Cardiac septum (tissue), 1 donor: ENCODE measurements around the gene FCGR3B. TPM values are rescaled to one million over a fixed set of nuclear protein-coding genes. Genes with fewer than 3 reads are reported as not detected.
"Not testable (repeated sequence)": the region's sequence is repeated elsewhere in the genome, so short reads cannot be mapped to it uniquely, and the experiment has no call there.

ENCODE experiments used
- DNase-seq: peaks from one replicate; pipeline ENCODE4 v3.0.0-alpha.2; 2020; ENCODE audit warnings: low spot score
- intact Hi-C: fragments of 100-400 bp; cut with DNase I; formaldehyde crosslinking; loops from one replicate; pipeline ENCODE4 v1.14.0; 2022
- total RNA-seq: library from RNA; stranded (reverse); fragmentation: NEBNext Ultra II Directional; extraction: Animal tissue kit (Norgen Biotek cat#: 25700); gene quantifications from one replicate; pipeline ENCODE4 v1.2.1, GENCODE V29; 2021
- donor health status: DM: no; HTN: no; CAD: no.

Gene FCGR3B
- total RNA-seq, 1 donor from 2014 or later: 8.4 TPM

DNA sequence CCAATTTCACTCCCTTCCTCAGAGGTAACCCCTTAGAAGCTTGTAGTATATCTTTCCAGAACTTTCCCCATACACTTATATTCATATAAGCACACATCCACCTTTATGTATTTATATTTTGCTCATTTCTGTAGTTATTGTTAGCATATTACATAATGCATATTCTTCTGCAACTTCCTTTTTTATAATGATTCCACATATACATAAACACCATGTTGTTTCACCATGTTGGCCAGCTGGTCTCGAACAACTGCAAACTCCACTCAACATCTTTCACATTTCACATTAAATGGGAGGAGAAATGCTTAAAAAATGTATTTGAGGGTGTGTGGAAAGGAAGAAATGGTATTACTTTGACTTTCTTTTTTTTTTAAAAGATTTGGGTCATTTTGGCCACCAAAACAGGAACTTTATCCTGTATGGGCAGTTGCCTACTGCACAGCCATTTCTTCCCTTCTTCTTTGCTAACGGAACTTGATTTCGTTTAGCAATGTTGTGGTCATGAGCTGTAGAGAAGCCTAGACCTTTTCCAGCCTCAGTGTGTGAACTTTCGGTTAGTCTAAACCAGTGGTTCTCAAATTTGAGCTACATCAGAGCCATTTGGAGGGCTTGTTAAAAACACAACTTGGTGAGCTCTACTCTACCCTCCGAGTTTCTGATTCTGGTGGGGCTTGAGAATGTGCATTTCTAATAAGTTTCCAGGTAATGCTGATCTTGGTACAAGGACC is 12.7 kb upstream of the FCGR3B start:
- intact Hi-C loops, DNase-seq: not testable (repeated sequence)

DNA sequence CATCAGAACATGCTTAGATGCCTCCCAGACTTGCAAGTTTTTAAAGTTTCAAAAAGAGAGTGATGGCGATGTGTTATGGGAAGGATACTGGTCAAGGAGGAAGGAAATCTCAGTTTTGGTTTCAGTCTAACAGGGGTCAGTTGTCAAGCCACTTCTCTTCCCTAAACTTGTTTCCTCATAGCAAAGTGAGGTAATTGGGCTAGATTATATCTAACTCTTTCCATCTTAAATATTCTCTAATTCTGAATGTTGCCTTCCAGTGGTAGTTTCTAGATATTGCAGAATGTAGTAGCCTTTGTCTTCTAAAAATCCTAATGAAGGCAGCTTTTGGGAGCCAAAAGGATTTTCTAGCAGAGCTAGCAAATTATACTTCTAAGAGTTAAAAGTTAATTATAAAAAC is 11.7 kb upstream of the FCGR3B start:
- intact Hi-C loops: not testable (repeated sequence)

DNA sequence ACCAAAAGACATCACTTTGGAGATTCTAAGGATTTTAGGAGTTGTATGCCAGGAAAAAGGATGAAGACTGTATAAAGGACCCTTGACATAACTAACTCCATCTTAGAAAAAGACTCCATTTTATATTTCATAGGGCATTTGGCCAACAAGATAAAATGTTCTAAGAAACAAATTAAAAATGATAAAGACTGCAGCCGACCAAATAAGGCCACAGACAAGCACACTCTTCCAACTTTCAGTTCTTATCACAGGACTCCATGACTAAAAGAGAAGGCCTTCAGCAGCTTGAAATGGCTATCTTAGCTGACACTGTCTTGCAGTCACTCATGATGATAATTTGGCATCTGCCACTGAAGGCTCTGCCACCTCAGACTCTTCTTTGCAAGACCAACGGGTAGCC is 8.2 kb upstream of the FCGR3B start:
- intact Hi-C loops: not testable (repeated sequence)

More for the DNA sequence above, 11.7 kb upstream of the FCGR3B start:
- not testable (repeated sequence) for DNase-seq

DNA sequence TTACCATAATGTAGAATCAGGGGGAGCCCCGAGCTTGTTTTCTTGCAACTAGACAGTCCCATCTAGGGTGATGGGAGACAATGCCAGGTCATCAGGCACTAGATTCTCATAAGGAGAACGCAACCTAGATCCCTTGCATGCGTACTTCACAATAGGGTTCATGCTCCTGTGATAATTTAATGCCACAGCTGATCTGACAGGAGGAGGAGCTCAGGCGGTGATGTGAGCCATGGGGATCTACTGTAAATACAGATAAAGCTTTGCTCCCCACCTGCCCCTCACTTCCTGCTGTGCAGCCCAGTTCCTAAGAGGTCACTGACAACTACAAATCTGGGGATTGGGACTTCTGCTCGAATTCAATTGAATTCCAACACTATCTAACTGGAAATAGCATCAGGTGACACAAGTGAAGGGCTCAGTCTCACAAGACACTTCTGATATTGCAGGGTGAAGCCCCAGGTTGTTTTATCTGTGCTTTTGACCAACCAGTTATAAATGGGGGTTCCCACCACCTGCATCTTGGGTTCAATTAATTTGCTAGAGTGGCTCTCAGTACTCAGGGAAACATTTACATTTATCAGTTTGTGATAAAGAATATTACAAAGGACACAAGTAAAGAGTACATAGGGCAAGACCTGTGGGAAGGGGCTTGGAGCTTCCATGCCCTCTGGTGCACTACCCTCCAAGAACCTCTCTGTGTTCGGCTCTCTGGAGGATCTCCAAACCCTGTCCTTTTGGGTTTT is 7.4 kb upstream of the FCGR3B start:
- DNase-seq, intact Hi-C loops: not testable (repeated sequence)

More for the DNA sequence above, 8.2 kb upstream of the FCGR3B start:
- DNase-seq: not testable (repeated sequence)

DNA sequence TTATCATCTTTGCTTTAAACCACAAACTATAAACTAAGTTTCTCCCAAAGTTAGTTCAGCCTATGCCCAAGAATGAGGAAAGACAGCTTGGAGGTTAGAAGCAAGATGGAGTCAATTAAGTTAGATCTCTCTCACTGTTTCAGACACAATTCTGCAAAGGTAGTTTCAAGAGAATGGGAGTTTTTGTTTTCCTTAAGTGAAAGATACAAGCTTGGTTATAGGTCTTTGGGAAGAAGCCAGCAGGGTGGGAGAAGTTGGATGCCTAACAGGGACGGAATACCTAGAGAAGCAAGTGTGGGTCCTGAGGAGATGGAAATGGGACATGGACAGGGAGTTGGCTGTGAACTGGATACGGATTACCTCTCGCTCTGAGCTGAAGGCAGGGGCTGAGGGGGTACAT is 6.0 kb upstream of the FCGR3B start:
- DNase-seq, intact Hi-C loops: not testable (repeated sequence)

DNA sequence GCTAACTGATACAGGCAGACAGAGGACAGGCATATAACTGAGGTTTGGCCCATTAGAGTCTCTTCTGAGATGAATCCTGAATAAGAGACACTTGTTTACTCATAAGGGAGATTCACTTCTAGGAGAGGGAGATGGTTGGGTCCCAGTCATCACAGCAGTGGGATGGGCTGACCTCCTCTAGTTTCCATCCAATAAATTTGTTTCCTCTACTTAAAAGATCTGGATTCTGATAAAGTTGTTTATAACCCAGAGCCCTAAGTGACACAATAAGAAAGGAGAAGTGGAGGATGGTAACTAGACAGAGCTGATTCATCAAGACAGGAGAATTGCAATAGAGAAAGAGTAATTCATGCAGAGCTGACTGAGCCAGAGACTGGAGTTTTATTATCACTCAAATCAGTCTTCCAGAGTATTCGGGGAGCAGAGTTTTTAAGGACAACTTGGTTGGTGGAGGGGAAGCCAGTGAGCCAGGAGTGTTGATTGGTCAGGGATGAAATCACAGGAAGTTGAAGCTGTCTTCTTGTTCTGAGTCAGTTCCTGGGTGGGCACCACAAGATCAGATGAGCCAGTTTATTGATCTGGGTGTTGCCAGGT is 5.3 kb upstream of the FCGR3B start:
- DNase-seq, intact Hi-C loops: not testable (repeated sequence)

DNA sequence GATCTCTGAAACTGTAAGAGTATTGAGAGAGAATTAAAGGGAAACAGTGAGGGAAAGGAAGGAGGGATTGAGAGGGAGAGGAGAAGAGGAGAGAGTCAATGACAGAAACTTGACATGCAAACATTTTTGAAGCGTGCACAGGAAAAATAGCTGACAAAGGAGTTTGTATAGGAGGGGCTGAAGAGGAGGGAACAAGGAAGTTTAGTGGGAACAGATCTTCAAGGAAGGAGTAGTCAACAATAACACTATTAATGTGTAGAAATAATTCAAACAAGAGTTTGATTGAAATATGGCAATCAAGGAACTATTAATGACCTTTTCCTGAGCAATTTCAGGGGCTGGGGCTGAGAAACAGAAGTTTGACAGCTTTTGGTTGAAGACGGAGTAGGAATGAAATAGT is 4.0 kb upstream of the FCGR3B start:
- intact Hi-C loops, DNase-seq: not testable (repeated sequence)

DNA sequence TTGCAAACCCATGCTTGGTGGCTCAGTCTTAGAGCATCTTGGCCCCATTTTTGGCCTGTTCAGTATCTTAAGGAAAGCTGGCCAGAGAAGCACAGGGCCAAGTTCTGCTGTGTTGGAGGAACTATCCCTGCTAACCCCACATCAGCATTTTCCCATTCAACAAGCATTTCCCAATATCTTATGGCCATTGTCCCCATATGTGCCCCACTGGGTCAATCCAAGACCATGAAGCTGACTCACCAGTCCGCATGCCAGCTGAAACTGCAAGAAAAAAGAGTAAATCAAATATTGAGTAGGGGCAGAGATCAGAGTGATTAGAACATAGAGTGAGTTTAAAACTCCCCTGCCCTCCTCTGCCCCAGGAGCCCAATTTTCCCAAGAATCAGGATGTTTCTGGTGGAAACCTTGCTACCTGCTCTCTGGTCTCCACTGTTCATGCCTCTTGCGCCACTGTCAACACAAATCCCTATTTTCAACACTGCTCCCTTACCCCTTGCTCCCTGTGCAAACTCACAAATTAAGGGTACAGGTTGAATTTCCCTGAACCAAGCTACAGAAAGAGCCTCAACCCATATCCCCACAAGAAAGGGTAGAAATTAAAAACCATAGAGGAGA is 741 bp downstream of the FCGR3B start:
- intact Hi-C loops, DNase-seq: not testable (repeated sequence)

DNA sequence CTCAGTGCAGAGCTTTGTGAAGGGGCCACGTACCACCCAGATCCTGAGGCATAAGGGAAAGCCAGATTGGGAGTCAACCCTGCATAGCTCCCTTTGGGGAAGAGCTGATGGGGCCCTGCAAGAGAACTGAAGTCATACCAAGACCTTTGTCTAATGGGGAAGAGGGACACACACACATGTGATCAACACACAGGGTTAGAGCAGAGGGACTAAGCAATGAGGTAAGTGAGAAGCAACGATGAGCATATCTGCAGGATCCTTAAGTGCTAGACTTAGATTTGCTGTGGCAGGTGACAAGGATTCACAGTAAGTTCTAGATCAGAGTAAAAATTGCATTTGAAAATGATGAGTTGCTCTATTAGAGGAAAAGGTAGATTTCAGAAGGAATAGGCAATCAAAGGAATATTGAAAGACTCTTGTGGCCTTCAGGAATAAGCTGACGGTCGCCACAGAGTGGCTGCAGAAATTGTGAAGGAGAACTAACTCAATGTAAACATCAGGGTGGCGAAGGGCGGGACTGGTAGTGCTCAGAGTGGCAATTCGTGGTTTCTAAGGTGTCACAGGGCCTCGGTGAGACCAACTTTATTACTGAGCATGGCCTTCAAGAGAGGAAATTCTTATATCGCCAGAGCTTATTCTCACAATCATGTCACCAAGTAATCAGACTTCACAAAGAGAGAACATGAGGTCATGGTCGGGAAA is 4.4 kb downstream of the FCGR3B start:
- intact Hi-C loops, DNase-seq: not testable (repeated sequence)

DNA sequence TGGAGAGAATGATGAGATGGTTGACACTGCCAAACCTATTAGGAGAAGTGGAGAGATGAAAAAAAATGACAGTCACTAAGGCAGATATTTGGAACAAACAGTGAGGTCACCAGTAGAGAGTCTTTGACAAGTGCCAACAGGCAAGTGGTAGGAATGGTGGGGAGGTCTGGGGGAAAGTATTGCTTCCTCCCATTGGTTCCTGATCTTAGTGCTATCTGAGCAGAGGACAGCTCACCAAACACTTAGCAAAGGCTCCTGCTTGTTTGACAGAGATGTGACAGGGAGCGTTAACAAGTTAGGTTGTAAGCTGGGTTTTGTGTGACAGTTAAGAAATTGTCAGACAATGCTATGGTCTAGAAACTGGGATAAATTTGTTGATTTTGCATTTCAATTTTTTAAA is 6.4 kb downstream of the FCGR3B start:
- intact Hi-C loops: not testable (repeated sequence)

DNA sequence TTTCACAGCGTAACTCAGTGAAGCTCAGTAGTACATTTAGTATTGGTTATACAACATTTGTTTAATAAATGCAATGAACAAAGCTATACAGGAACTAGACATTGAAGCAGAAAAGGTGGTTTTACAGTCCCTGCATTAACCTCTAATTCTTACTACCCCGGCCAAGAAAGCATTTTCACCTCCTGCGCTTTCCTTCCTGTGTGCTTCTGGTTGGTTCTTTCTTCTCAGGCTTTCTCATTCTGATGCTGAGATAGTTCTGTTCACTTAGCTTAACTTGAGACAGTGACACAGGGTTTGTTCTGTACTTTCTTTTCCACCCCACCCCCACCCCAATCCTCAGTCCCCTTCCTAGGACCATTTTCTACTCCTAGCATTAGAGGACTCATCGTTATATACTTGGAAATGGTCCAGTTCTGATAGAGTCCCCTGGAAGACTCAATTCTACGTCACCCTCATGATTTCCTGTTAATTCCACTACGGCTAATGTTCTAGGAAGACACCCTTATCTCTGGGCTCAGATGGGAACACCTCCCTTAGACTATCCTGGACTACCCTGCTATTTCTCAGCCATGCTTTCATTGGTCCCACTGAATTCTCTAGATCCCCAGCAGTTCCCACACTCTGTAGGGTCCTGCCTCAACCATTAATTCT is 7.5 kb downstream of the FCGR3B start:
- intact Hi-C loops, DNase-seq: not testable (repeated sequence)

More for the DNA sequence above, 6.4 kb downstream of the FCGR3B start:
- DNase-seq: not testable (repeated sequence)

DNA sequence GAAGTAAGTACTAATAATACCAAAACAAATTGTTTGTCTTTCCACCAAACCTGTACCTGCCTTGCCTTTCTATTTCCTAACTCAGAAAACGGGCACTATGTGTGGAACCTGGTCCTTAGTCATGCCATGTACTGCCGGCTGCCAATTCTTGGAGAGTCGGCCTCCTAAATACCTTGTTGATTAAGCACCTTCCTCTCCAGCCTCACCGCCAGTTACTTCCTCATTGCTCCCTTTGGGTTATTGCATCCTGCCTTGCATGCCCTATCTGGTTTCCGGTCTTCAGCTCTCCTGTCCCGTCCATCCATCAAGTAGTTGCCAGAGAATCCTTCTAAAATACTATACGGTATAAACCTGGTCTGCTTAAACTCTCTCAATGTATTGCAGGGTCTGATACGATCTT is 8.9 kb downstream of the FCGR3B start:
- intact Hi-C loops, DNase-seq: not testable (repeated sequence)

DNA sequence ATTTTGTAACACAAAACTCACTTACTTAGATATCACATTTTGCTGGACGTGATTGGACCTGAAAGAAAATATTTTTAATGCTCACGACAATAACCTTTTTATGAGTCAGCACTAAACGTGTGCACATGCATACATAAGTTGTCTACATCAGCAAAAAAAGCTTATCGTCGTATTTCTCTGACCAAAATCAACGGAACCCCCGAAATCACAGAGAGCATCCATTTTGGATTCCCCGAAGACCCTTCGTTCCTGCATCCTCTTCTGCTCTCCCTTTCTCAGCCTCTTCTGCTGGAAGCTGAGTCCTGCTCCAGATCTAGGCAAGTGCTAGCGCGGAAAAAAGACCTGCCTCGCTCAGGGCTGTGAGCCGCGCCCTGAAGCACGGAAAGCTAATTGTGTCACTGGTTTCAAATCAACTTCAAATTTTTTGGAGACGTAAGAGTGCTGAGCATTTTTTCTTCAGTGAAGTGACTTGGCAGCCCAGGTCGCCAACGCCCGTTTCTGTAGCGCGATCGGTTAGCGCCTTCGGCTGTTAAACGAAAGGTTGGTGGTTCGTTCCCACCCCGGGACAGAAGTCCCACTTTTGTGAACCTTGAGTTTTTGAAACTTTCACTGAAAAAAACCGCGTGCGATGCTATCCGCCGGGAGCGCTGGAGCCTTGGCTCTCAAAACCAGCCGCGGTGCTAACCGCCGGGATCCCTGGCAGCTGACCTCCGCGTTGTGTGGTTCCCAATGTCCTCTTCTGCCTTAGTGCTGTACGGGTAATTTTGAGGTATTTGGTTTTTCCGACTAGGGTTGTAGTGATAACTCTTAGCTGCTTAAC is 9.6 kb downstream of the FCGR3B start:
- DNase-seq, intact Hi-C loops: not testable (repeated sequence)

DNA sequence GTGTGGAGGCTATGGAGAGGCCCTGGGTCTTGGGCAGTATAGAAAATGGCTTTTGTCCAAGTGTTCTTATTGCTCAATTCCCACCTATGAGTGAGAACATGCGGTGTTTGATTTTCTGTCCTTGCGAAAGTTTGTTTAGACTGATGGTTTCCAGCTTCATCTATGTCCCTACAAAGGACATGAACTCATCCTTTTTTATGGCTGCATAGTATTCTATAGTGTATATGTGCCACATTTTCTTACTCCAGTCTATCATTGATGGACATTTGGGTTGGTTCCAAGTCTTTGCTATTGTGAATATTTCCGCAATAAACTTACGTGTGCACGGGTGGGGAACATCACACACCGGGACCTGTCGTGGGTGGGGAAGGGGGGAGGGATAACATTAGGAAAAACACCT is 10.6 kb downstream of the FCGR3B start:
- intact Hi-C loops, DNase-seq: not testable (repeated sequence)

DNA sequence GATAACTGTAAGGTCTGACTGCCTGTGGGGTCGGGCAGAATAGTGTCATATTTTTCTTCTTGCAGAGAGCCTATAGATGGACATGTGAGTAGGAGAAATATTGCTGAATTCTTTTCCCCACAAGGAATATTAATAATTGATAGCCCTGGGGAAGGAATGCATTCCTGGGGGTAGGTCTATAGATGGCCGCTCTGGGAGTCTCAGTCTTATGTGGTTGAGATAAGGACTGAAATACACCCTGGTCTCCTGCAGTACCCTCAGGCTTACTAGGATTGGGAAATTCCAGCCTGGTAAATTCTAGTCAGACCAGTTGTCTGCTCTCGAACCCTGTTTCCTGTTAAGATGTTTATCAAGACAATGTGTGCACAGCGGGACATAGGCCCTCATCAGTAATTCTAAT is 12.5 kb downstream of the FCGR3B start:
- intact Hi-C loops, DNase-seq: not testable (repeated sequence)

DNA sequence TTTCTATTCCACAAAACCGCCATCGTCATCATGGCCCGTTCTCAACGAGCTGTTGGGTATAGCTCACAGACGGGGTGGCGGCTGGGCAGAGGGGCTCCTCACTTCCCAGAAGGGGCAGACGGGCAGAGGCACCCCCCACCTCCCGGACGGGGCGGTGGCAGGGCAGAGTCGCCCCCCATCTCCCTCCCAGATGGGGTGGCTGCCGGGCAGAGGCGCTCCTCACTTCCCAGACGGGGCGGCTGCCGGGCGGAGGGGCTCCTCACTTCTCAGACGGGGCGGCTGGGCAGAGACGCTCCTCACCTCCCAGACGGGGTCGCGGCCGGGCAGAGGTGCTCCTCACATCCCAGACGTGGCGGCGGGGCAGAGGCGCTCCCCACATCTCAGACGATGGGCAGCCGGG is 14.6 kb downstream of the FCGR3B start:
- intact Hi-C loops, DNase-seq: not testable (repeated sequence)

DNA sequence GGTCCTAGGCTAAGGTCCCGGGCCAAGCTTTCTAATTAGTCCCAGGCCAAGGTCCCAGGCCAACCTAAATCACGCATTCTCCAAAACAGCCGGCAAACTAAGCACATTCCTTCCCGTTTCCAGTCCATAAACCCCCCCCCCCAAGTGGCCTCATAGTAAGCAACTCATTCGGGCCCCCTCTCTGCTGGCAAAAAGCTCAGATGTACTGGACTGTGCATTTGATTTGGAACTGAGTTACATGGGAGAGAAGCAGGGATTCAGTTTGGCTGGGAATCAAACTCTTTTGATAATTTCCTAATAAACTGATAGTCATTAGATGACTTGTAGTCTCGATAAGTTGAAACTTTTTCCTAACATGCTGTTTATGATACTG is 17.8 kb downstream of the FCGR3B start:
- DNase-seq, intact Hi-C loops: not testable (repeated sequence)
